Loucy (cell line): ENCODE measurements around the gene ATRNL1.

Source experiments
- H2AFZ ChIP-seq: fragments of 200-600 bp; sonication (generic); 2 replicates; pipeline ENCODE4 v1.6.0; 2016; ENCODE audit warnings: antibody characterized with exemption, mild to moderate bottlenecking, low read length, moderate library complexity
- H3F3A ChIP-seq: fragments of 200-600 bp; 2 replicates; pipeline ENCODE4 v1.6.0; 2016; ENCODE audit warnings: antibody characterized with exemption, low read depth, mild to moderate bottlenecking
- H3K27me3 ChIP-seq: fragments of 200-600 bp; sonication (generic); 2 replicates; pipeline ENCODE4 v1.6.1; 2014; ENCODE audit warnings: low read length, mild to moderate bottlenecking; ENCODE audit not compliant: insufficient read depth, poor library complexity, severe bottlenecking
- H3K36me3 ChIP-seq: fragments of 200-600 bp; sonication (generic); 2 replicates; pipeline ENCODE4 v1.6.1; 2016; ENCODE audit warnings: low read length; ENCODE audit not compliant: insufficient read depth
- H3K4me1 ChIP-seq: fragments of 200-600 bp; sonication (generic); 2 replicates; pipeline ENCODE4 v1.5.1; 2014; ENCODE audit warnings: low read length, mild to moderate bottlenecking; ENCODE audit not compliant: insufficient read depth, poor library complexity, severe bottlenecking
- H3K4me2 ChIP-seq: fragments of 200-600 bp; sonication (generic); 2 replicates; pipeline ENCODE4 v1.6.0; 2014; ENCODE audit warnings: antibody characterized with exemption, low read length, low read depth, mild to moderate bottlenecking; ENCODE audit not compliant: poor library complexity, severe bottlenecking
- H3K4me3 ChIP-seq: fragments of 200-600 bp; sonication (generic); 2 replicates; pipeline ENCODE4 v1.5.1; 2014; ENCODE audit warnings: low read length, mild to moderate bottlenecking, mixed read lengths; ENCODE audit not compliant: poor library complexity, severe bottlenecking
- H3K79me2 ChIP-seq: fragments of 200-600 bp; sonication (generic); 2 replicates; pipeline ENCODE4 v1.6.1; 2014; ENCODE audit warnings: low read length; ENCODE audit not compliant: insufficient read depth
- H3K9ac ChIP-seq: fragments of 200-600 bp; sonication (generic); 2 replicates; pipeline ENCODE4 v1.6.0; 2014; ENCODE audit warnings: mild to moderate bottlenecking, low read depth, low read length, moderate library complexity; ENCODE audit not compliant: poor library complexity, severe bottlenecking
- H3K9me2 ChIP-seq: fragments of 200-600 bp; sonication (generic); replicated peaks from 2 replicates; pipeline ENCODE4 v1.6.1; 2016; ENCODE audit warnings: low read depth, low read length, mixed read lengths
- H3K9me3 ChIP-seq: fragments of 200-600 bp; sonication (generic); 2 replicates; pipeline ENCODE4 v1.6.1; 2014; ENCODE audit warnings: mild to moderate bottlenecking, antibody characterized with exemption, low read length, low read depth; ENCODE audit not compliant: insufficient read depth
- H4K20me1 ChIP-seq: fragments of 200-600 bp; sonication (generic); 2 replicates; pipeline ENCODE4 v1.6.0; 2014; ENCODE audit warnings: antibody characterized with exemption, low read length, mild to moderate bottlenecking; ENCODE audit not compliant: insufficient read depth, poor library complexity, severe bottlenecking
- EZH2phosphoT487 ChIP-seq: fragments of 200-600 bp; IDR thresholded peaks from 2 replicates; pipeline ENCODE4 v1.6.1; 2018; ENCODE audit warnings: antibody characterized with exemption, mild to moderate bottlenecking, moderate library complexity, borderline replicate concordance
- TF ChIP-seq, protein P1 (sequence below): fragments of 200-600 bp; sonication (generic); conservative IDR thresholded peaks from 2 replicates; pipeline ENCODE4 v1.5.1; 2014; ENCODE audit warnings: mild to moderate bottlenecking, antibody characterized with exemption, low read length

The ATRNL1 gene

DNA sequence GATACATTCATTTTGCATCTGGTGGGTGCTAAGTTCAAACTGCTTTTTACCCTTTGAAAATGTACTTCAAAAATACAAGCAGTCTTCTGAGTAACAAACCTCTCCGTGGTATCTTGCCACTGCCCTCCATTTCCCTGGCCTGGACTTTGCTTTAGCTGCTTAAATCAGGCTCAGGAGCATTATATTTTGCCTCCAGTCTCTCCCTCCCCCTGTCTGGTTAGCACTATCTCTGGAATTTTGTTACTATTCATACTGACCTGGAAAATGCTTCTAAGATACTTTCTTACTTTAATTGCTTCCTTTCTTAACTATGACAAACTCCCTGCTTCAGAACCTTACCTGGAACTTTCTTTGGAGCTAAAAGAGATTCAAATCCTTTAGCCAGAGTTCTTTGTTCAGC lies 810.0 kb downstream of the ATRNL1 start:
- Histone ChIP-seq H2AFZ (peak overlapping the region; percentile 28; the same call in 1 of the 2 replicates), H3K4me1 (peaks cover 50% of the 10 kb centered on the region), H3K79me2 (no peaks in the 10 kb centered on the region), H3K36me3 (no peaks in the 10 kb centered on the region), H3K4me3 (no peak overlapping the region), H3K27me3 (no peaks in the 10 kb centered on the region), H3K9me2 (no peaks in the 10 kb centered on the region), H3K9ac (peak overlapping the region; percentile 33), H3K9me3 (no peaks in the 10 kb centered on the region), H3F3A (no peaks in the 10 kb centered on the region), H3K4me2 (peak overlapping the region; percentile 18), H4K20me1 (no peaks in the 10 kb centered on the region)
- TF ChIP-seq, protein P1, sequence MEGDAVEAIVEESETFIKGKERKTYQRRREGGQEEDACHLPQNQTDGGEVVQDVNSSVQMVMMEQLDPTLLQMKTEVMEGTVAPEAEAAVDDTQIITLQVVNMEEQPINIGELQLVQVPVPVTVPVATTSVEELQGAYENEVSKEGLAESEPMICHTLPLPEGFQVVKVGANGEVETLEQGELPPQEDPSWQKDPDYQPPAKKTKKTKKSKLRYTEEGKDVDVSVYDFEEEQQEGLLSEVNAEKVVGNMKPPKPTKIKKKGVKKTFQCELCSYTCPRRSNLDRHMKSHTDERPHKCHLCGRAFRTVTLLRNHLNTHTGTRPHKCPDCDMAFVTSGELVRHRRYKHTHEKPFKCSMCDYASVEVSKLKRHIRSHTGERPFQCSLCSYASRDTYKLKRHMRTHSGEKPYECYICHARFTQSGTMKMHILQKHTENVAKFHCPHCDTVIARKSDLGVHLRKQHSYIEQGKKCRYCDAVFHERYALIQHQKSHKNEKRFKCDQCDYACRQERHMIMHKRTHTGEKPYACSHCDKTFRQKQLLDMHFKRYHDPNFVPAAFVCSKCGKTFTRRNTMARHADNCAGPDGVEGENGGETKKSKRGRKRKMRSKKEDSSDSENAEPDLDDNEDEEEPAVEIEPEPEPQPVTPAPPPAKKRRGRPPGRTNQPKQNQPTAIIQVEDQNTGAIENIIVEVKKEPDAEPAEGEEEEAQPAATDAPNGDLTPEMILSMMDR: no peak
- no peak for TF ChIP-seq EZH2phosphoT487

DNA sequence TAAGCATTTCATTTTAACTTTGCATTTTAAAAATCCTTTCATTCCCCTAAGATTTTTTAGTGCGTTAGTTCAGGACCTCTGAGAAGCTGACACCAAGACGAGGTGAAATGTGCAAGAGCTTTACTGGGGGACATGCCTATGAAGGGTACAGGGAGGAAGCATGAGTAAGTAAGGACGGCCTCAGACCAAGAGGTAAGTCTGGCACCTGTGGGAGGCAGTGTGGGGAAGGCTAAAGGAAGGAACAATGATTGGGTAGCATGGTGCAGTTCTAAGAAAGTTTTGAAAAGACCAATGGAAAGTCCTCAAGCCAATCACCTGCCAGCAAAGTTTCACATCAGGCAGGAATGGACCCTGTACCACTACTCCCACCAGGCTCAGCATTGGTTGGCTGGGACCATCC lies 810.7 kb downstream of the ATRNL1 start:
- H3K79me2 ChIP-seq: no peaks in the 10 kb centered on the region
- H3K4me3 ChIP-seq: no peak overlapping the region
- peak overlapping the region; percentile 18 for H3K4me2 ChIP-seq
- TF ChIP-seq, protein P1: peak; percentile 49
- no peak for TF ChIP-seq EZH2phosphoT487
- H2AFZ ChIP-seq: 0 out of 2 replicates have a peak overlapping the region, but pooled peaks have one; percentile 28
- H3K9me2 ChIP-seq: no peaks in the 10 kb centered on the region
- peak overlapping the region; percentile 33 for H3K9ac ChIP-seq
- no peaks in the 10 kb centered on the region for H3K27me3 ChIP-seq
- no peaks in the 10 kb centered on the region for H4K20me1 ChIP-seq
- no peaks in the 10 kb centered on the region for H3F3A ChIP-seq
- H3K4me1 ChIP-seq: peaks cover 51% of the 10 kb centered on the region
- H3K9me3 ChIP-seq: no peaks in the 10 kb centered on the region
- no peaks in the 10 kb centered on the region for H3K36me3 ChIP-seq

DNA sequence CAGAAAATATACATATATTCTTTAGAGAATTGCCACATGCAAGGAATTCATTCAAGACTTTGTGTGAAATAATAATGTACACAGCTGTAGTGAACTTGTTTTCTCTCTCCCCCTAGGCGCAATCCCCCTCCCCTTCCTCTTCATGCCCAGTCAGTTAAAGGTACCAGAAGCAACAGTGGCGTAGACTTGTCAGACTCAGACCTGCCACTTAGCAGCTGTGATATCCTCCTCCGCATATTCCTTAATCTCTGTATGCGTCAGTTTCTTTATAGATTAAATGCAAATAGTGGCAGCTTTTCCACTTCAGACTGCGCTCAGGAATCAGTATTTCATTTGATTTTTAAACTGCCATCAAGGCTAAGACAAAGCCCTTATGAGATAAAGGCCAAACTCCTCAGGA lies 815.9 kb downstream of the ATRNL1 start:
- H3K4me2 ChIP-seq: no peak overlapping the region
- no peaks in the 10 kb centered on the region for H3K9me2 ChIP-seq
- H4K20me1 ChIP-seq: no peaks in the 10 kb centered on the region
- H3K9ac ChIP-seq: no peak overlapping the region
- H3K79me2 ChIP-seq: no peaks in the 10 kb centered on the region
- H3K4me3 ChIP-seq: no peak overlapping the region
- no peaks in the 10 kb centered on the region for H3F3A ChIP-seq
- H3K9me3 ChIP-seq: no peaks in the 10 kb centered on the region; the same call in 1 of the 2 replicates
- H3K36me3 ChIP-seq: no peaks in the 10 kb centered on the region
- TF ChIP-seq, protein P1: no peak
- TF ChIP-seq EZH2phosphoT487: no peak
- H3K27me3 ChIP-seq: no peaks in the 10 kb centered on the region
- peaks cover 44% of the 10 kb centered on the region for H3K4me1 ChIP-seq
- H2AFZ ChIP-seq: no peak overlapping the region
